Adipocyte (in vitro differentiated cells): ENCODE measurements around the gene SAMD11.

Source experiments
- DNase-seq: peaks from one replicate; pipeline ENCODE4 v3.0.0-alpha.2; 2015; ENCODE audit warnings: low read depth
- H3K27me3 ChIP-seq: replicated peaks from 2 replicates; pipeline ENCODE4 v1.7.0; 2013; ENCODE audit warnings: mild to moderate bottlenecking, low read length, moderate library complexity; ENCODE audit not compliant: control insufficient read depth, insufficient read depth
- H3K36me3 ChIP-seq: 2 replicates; pipeline ENCODE4 v1.7.0; 2013; ENCODE audit warnings: low read length, mild to moderate bottlenecking, moderate library complexity; ENCODE audit not compliant: control insufficient read depth, insufficient read depth, severe bottlenecking
- H3K4me1 ChIP-seq: 2 replicates; pipeline ENCODE4 v1.7.0; 2013; ENCODE audit warnings: mild to moderate bottlenecking, low read length, moderate library complexity; ENCODE audit not compliant: control insufficient read depth, insufficient read depth
- H3K4me3 ChIP-seq: 2 replicates; pipeline ENCODE4 v1.7.0; 2013; ENCODE audit warnings: mild to moderate bottlenecking, low read length, moderate library complexity
- H3K9ac ChIP-seq: 2 replicates; pipeline ENCODE4 v1.7.0; 2013; ENCODE audit warnings: mild to moderate bottlenecking, low read length, moderate library complexity
- H3K9me3 ChIP-seq: 2 replicates; pipeline ENCODE4 v1.7.0; 2013; ENCODE audit warnings: mild to moderate bottlenecking, low read length, moderate library complexity; ENCODE audit not compliant: control insufficient read depth

The SAMD11 gene

GRCh38 chr1:929712-930632 is 6.2 kb downstream of the SAMD11 start:
- Histone ChIP-seq H3K9me3 (no peaks in the 10 kb centered on the region), H3K27me3 (no peaks in the 10 kb centered on the region), H3K9ac (no peak overlapping the region), H3K4me1 (peaks cover 12% of the 10 kb centered on the region), H3K36me3 (no peaks in the 10 kb centered on the region), H3K4me3 (no peak overlapping the region)
- no peak for DNase-seq

- Histone ChIP-seq H3K36me3 (no peaks in the 10 kb centered on the region), H3K4me3 (no peak overlapping the region), H3K4me1 (peaks cover 17% of the 10 kb centered on the region), H3K27me3 (no peaks in the 10 kb centered on the region), H3K9ac (no peak overlapping the region), H3K9me3 (no peaks in the 10 kb centered on the region)
- DNase-seq: no peak
These were observed 7.0 kb downstream of the SAMD11 start for GRCh38 chr1:930633-931138.

- H3K36me3 ChIP-seq: no peaks in the 10 kb centered on the region
- no peak overlapping the region for H3K4me3 ChIP-seq
- H3K9me3 ChIP-seq: no peaks in the 10 kb centered on the region
- H3K27me3 ChIP-seq: no peaks in the 10 kb centered on the region
- H3K4me1 ChIP-seq: peaks cover 8% of the 10 kb centered on the region
- no peak overlapping the region for H3K9ac ChIP-seq
- DNase-seq: no peak
These were observed 7.9 kb downstream of the SAMD11 start for GRCh38 chr1:931380-932172.

GRCh38 chr1:932173-932510 is 8.4 kb downstream of the SAMD11 start:
- Histone ChIP-seq H3K9ac (no peak overlapping the region), H3K4me1 (peaks cover 5% of the 10 kb centered on the region), H3K36me3 (no peaks in the 10 kb centered on the region), H3K27me3 (no peaks in the 10 kb centered on the region), H3K9me3 (no peaks in the 10 kb centered on the region), H3K4me3 (no peak overlapping the region)
- no peak for DNase-seq

- Histone ChIP-seq H3K9me3 (no peaks in the 10 kb centered on the region), H3K27me3 (no peaks in the 10 kb centered on the region), H3K9ac (no peak overlapping the region), H3K4me3 (no peak overlapping the region), H3K4me1 (peaks cover 5% of the 10 kb centered on the region), H3K36me3 (no peaks in the 10 kb centered on the region)
- DNase-seq: no peak
These were observed 9.3 kb downstream of the SAMD11 start for GRCh38 chr1:932776-933602.

- no peaks in the 10 kb centered on the region for H3K9me3 ChIP-seq
- no peak for DNase-seq
- peaks cover 5% of the 10 kb centered on the region for H3K4me1 ChIP-seq
- H3K4me3 ChIP-seq: no peak overlapping the region
- H3K9ac ChIP-seq: no peak overlapping the region
- no peaks in the 10 kb centered on the region for H3K36me3 ChIP-seq
- H3K27me3 ChIP-seq: no peaks in the 10 kb centered on the region
These were observed 9.8 kb downstream of the SAMD11 start for GRCh38 chr1:933603-933940.

- Histone ChIP-seq H3K4me1 (peaks cover 16% of the 10 kb centered on the region), H3K9me3 (no peaks in the 10 kb centered on the region), H3K4me3 (no peak overlapping the region), H3K27me3 (no peaks in the 10 kb centered on the region), H3K36me3 (no peaks in the 10 kb centered on the region), H3K9ac (no peak overlapping the region)
- no peak for DNase-seq
These were observed 11.4 kb downstream of the SAMD11 start for GRCh38 chr1:934991-935750.

- Histone ChIP-seq H3K27me3 (no peaks in the 10 kb centered on the region), H3K9me3 (no peaks in the 10 kb centered on the region), H3K36me3 (no peaks in the 10 kb centered on the region), H3K9ac (no peak overlapping the region), H3K4me1 (peaks cover 20% of the 10 kb centered on the region), H3K4me3 (no peak overlapping the region)
- no peak for DNase-seq
These were observed 12.1 kb downstream of the SAMD11 start for GRCh38 chr1:935751-936231.

- H3K4me3 ChIP-seq: no peak overlapping the region
- peaks cover 23% of the 10 kb centered on the region for H3K4me1 ChIP-seq
- DNase-seq: no peak
- H3K9me3 ChIP-seq: no peaks in the 10 kb centered on the region
- H3K36me3 ChIP-seq: no peaks in the 10 kb centered on the region
- no peaks in the 10 kb centered on the region for H3K27me3 ChIP-seq
- no peak overlapping the region for H3K9ac ChIP-seq
These were observed 12.9 kb downstream of the SAMD11 start for GRCh38 chr1:936348-937264.

- Histone ChIP-seq H3K9ac (no peak overlapping the region), H3K4me3 (no peak overlapping the region), H3K36me3 (no peaks in the 10 kb centered on the region), H3K27me3 (no peaks in the 10 kb centered on the region), H3K4me1 (peaks cover 23% of the 10 kb centered on the region), H3K9me3 (no peaks in the 10 kb centered on the region)
- DNase-seq: no peak
These were observed 13.8 kb downstream of the SAMD11 start for GRCh38 chr1:937521-937920.
